Muscle of back (tissue), 11 donors: Measurements from ENCODE around the gene ANKRD44. TPM values are rescaled to one million over a fixed set of nuclear protein-coding genes. Genes with fewer than 3 reads are reported as not detected.
A peak's percentile ranks its signal among the peaks of the same experiment; 100 is the strongest.
"Not testable (repeated sequence)": the region's sequence is repeated elsewhere in the genome, so short reads cannot be mapped to it uniquely, and the experiment has no call there.

Experiments used
- DNase-seq, 3 donors: peaks; one replicate each; pipeline versions ENCODE4 v3.0.0 to v3.0.0-alpha.2; 2013
- polyA plus RNA-seq, 10 donors: library from polyadenylated mRNA; unstranded; fragments of 120-200 nt; gene quantifications; one replicate each; pipeline ENCODE4 v1.2.1, GENCODE V29; 2013; ENCODE audit not compliant: insufficient read length in 10 of 10

ANKRD44 gene
- polyA plus RNA-seq, 10 donors = 8.9 to 27.0 (median 16.6) TPM

GRCh38 chr2:197079414-197079813 is 231.2 kb downstream of the ANKRD44 start:
- DNase-seq = no peak

GRCh38 chr2:197078535-197078934 is 232.0 kb downstream of the ANKRD44 start:
- DNase-seq = no peak

DNA sequence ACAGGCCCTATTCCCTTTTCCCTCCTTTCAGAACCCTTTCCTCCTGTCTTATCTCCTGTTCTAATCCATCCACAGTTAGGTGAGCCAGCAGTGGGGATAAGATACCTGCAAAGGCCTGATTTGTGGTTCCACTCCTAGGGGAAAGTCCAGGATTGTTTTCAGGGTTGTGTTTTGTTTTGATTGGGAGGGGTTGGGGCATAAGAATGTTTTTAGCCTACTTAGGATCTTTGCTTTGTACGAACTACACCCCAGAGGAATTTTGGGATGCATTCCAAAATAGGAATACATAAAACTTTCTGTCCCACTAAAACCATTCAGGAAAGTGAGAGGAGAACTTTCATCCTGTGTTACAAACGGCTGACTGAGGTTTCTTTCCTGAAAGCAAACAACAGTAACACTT is 233.2 kb downstream of the ANKRD44 start:
- no peak for DNase-seq

DNA sequence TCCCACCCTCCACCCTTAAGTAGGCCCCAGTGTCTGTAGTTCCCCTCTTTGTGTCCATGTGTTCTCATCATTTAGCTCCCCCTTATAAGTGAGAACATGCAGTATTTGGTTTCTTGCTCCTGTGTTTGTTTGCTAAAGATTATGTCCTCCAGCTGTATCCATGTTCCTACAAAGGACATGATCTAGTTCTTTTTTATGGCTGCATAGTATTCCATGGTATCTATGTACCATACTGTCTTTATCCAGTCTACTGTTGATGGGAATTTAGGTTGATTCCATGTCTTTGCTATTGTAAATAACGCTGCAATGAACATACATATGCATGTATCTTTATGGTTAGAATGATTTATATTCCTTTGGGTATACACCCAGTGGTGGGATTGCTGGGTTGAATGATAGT is 233.9 kb downstream of the ANKRD44 start:
- no peak for DNase-seq

DNA sequence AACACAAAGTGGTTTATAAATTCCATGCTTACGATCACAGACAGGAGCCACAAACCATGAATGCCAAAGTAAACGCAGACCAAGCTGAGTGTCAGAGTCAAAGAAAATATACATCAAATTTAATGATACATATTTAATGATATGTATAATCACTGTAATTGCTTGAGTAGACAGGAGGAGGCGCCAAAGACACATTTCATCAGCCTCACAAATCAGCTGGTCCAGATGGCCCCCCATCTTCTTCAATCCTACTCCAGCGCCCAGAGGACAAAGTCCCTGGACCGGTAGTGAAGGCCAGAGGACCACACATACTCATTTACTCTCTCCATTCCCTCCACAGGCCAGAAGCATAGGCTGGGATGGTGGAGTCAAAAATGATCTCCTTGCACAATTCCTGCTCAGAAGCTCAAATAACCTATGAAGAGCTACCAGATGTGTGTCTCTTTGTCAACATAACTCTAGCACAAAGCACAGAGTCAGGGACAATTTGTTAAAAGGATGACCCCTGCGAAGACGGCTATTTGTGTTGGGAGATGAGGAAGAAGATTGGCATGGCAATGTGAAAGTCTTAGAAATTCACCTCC is 234.7 kb downstream of the ANKRD44 start:
- DNase-seq = no peak

DNA sequence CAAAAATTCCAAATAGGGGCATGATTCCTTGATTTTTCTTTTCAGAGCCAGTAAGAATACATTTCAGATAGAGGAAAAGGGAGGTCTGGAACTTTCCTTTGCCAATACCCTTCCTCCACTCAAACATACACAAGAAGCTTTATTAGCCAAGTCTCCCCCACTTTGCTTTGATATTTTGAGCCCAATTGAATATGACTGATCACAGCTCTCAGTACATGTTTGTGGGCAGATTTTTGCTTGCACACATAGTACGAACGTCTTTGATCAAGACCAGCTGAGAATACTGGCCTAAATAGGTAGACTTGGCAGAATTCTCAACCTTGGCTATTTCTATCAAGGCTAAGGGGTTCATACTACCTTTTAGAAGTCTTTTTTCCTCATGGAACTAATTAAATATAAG is 235.3 kb downstream of the ANKRD44 start:
- DNase-seq = no peak

DNA sequence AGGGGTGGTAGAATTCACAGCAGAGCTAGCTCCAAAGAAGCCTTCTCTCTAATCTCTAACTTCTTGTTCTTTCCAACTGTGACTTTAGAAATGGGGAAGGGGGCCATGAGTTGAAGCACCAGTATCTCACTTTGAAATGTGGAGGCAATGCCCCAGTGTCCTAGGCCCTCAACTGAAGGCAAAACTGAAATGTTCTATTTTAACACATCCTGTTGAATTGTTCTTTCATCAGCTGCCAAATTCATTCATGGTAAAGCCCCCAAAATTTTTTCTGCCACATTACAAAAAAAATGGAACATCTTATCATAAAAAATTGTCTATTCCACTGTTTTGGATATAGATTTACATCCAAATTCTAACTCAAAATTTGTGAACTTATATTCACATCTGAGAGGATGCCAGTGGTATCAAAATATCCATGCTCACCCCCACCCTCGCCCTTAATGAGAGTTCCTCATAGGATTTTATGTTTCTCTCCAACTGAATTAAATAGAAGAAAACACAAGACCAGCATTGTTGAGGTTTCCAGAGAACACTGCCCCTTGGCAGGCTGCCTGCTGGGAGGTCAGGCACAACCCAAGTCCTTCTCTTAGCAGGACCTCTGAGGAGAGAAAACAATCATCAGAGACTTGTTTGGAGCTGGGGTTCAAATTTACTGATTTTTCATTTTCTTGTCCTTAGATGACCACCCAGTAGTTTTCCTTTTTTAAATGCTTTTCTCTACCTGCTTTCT is 236.7 kb downstream of the ANKRD44 start:
- DNase-seq = peak in 1 of 3 donors; percentile 40

GRCh38 chr2:197073270-197073669 is 237.3 kb downstream of the ANKRD44 start:
- DNase-seq = no peak

DNA sequence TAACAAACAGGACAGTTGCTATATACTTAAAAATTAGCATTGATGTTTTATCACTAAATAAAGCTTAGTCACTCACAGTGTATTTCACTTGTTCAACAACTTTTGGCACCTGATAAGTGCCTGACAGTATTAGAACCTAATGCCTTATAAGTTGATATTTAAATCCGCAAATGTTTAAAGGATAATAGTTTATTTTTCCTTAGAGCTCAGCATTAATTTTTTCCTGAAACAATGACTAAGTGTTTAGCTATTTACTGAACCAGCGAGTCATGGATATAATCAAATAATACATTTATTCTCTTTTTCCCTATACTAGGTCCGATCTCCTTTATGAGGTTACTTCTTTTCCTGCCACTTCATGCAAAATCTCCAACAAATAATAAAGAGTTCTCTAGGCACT is 238.0 kb downstream of the ANKRD44 start:
- no peak for DNase-seq

DNA sequence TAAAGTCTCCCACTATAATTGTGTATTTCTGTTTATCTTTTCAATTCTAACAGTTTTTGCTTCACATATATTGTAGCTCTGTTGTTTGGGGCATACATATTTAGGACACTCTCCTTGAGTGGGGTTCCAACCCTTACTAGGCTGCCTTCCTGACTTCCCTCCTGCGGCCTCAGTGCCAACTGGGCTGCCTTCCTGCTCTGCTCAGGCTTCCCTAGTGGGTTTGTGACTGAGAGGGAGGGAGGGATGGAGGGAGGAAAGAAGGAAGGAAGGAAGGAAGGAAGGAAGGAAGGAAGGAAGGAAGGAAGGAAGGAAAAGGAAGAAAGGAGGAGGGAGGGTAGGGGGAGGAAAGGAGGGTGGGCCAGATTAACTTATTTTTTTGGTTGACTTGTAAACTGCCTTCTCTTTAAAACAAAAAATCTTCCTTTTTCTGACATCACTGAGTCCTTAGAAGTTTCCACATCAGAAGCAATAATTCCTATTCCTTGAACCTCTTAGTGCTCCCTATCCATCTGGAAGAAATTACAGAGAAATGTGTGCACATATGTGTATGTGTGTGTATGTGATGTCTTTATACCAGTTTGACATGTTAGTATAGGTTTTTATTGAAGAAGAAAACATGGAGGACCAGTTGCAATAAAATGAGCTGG is 238.7 kb downstream of the ANKRD44 start:
- peak in 1 of 3 donors; percentile 32 for DNase-seq

DNA sequence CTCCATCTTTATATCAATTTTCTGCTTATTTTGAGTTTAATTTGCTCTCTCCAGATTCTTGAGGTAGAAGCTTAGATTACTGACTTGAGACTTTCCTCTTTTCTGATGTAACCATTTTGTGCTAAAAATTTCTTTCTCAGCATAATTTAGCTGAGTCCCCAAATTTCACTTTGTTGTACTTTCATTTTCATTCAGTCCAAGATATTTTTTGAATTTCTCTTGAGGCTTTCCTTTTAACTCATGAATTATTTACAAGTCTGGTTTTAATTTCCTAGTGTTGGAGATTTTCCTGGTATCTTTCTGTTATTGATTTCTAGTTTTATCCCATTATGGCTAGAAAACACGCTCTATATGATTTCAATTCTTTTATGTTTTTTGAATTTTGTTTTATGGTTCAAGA is 239.4 kb downstream of the ANKRD44 start:
- no peak for DNase-seq

DNA sequence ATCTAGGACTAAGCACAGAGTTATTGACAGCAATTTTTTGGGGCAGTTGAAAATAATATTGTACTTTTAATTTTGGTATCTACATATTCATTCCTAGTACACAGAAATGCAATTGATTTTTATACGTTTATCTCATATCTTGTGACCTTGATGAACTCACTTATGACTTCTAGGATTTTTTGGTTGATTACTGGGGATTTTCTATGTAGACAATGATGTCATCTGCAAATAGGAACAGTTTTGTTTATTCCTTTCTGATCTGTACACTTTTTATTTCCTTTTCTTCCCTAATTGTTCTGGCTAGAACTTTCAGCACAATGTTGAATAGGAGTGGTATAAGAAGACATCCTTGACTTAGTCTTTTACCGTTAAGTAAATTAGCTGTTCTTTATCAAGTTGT is 240.6 kb downstream of the ANKRD44 start:
- no peak for DNase-seq

DNA sequence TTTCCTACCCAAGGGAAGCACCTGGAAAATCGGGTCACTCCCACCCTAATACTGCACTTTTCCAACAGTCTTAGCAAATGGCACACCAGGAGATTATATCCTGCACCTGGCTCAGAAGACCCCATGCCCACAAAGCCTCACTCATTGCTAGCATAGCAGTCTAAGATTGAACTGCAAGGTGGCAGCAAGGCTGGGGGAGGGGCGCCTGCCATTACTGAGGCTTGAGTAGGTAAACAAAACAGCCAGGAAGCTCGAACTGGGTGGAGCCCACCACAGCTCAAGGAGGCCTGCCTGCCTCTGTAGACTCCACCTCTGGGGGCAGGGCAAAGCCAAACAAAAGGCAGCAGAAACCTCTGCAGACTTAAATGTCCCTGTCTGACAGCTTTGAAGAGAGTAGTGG is 248.0 kb downstream of the ANKRD44 start:
- DNase-seq = not testable (repeated sequence)

DNA sequence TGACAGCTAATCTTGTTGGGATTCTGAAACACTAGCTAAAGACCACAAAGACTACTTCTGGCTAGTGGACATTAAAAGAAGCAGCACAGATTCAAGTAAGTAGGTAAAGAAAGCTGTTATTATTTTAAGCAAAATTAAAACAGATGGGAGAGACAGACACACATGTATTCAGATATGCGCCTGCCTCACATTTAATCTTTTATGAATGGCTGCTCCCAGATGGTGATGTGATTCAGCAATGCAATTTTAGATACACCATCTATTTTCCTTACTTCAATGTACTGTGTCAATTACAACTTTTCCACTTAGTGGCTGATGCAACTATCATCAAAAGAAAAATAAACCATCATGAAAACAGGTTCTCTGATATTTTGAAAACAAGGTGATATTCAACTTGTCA is 251.1 kb downstream of the ANKRD44 start:
- DNase-seq = no peak

DNA sequence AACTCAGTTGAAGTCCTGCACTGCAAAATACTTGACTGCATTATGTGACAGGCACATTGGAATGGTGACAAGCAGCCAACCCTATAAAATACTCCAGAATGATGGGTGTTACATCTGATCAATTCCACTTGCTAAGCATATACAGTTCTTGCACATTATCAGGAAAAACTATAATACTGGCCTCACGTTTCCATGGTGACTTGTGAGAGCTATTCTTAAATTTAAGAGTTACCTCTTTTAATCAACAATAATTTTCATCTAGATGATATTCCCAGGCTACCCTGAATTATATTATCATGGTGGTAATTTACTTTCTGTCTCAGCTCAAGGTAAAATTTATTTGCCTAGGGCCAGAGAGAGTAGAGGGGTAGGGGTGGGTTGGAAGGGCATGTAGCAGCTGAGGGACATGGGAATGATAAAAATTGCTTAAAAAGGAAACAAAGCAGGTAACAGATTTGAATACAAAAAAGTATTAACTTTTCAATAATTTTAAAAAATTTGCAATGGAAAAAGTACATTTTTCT is 251.7 kb downstream of the ANKRD44 start:
- DNase-seq = no peak

DNA sequence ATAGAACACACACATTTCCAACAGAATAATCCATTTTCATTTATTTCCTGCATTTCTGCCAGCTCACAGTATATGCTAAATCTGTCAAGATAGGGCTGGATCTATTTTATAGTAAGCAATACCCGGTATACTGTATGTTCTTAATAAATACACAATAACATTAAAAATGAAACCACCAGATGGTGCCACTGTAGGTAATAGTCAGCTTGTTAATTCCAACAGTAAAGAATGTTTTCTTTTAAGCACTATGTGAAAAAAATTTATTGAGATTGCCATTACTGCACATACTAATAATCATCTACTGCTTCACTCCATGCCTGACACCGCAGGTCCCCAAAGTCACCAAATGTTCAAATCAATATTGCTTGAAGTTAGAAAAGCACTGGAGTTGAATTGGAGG is 252.6 kb downstream of the ANKRD44 start:
- DNase-seq = no peak

- no peak for DNase-seq
Observed at GRCh38 chr2:197055045-197055444, 255.5 kb downstream of the ANKRD44 start.

DNA sequence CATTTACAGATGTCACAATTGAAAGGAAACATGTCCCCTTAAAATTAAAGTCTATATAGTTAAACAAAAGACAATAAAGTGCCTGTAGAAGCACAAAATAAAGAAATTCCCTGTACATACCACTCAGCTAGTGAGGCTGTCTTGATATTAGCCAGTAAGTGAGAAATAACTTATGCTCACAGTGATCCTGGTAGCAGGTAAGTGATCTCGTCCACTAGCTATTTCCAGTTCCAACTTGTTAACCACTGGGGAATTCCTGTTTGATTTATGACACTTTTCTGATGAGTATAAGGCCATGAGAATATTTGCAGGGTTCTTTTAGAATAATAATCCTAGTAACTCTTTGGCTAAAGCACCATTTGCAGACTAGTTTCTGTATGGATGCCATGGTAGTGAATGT is 256.1 kb downstream of the ANKRD44 start:
- DNase-seq = no peak

GRCh38 chr2:197052356-197052755 is 258.2 kb downstream of the ANKRD44 start:
- DNase-seq = no peak

DNA sequence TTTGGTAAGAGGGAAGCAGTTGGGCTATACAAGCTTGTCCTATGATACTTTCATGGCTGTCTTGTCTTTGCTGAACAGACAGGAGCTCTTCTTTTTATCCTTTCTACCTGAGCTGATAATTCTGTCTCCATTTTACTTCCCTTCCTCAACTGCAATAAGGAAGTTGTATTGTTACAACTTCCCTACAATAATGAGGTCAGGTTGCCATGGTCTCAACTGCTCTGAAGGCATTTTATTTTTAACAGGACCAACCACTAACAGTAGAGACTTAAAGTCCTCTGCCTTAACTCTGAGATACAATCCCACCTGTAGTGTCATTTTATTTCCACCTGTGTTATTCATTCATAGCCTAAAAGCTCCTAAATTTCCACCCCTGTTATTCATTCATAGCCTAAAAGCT is 265.5 kb downstream of the ANKRD44 start:
- no peak for DNase-seq

DNA sequence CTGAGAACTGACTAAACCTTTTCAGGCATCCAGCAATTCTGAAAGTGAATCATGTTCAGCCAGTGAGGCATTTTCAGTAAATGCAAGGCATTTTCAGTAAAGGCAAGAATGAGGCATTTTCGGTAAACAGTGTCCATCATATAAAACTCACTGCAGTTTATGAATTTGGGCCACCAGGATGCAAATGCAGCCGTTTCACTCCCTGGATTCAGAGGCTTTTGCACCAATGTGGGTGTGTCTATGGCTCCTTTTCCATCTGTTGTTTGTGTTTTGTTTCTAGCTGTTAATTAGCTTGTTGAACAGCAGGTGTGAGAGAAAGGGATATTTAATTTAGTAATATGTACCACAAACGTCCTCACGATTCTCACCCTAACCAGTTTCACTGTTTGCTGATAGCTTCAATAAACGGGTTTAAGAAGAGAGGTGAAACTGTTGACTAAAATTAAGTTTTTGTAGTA is 267.8 kb downstream of the ANKRD44 start:
- DNase-seq = no peak

GRCh38 chr2:197037863-197038398 is 272.6 kb downstream of the ANKRD44 start:
- no peak for DNase-seq

DNA sequence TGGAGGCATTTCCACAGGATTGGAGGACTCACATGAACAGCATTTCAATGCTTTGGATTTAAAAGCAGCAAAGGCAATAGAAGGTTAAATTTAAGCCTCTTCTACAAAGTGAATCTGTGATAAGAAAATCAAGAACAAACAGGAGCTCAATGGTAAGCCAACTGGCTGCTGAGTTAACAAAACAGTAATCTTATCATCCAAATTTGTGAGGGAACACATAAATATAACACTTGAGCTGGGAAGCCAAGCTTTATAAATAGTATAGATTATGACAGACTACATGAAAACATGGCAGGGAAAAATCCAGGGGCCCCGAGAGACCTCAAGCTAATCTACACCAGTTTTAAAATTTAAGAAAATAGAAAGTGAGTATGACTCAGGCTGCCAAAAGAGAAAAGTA is 275.6 kb downstream of the ANKRD44 start:
- DNase-seq = no peak
